Panc1 (cell line): ENCODE data around the gene IL11RA. TPM values are rescaled to one million over a fixed set of nuclear protein-coding genes. Genes with fewer than 3 reads are reported as not detected.
A peak's percentile ranks its signal among the peaks of the same experiment; 100 is the strongest.

Experiments
- ATAC-seq: fragments of 200-7000 bp; cut with Tn5 transposase; 2 replicates; pipeline ENCODE4 v1.9.1; 2020; ENCODE audit warnings: mild to moderate bottlenecking, moderate library complexity
- BruUV-seq: library from RNA; stranded (reverse); fragments of 400-500 nt; replicated peaks from 2 replicates; lab custom pipeline; 2021; lab: Mats Ljungman, UMichigan
- CTCF ChIA-PET: fragments of 300-600 bp; sonication (Branson Sonifier 250); formaldehyde crosslinking; loops from one replicate; lab custom pipeline; 2022; ENCODE audit warnings: antibody characterized with exemption; lab: Charles Lee
- POLR2A ChIA-PET: fragments of 300-600 bp; sonication (Branson Sonifier 250); formaldehyde crosslinking; loops from one replicate; lab custom pipeline; 2022; ENCODE audit warnings: antibody characterized with exemption; lab: Charles Lee
- DNase-seq: peaks from one replicate; pipeline ENCODE4 v3.0.0-alpha.2; 2010; ENCODE audit warnings: low read depth, low spot score
- H3K27ac ChIP-seq: 2 replicates; pipeline ENCODE4 v1.5.1; 2011; ENCODE audit warnings: mild to moderate bottlenecking, low read length, inconsistent platforms
- H3K27me3 ChIP-seq: fragments of 200-500 bp; sonication (Bioruptor generic); 2 replicates; pipeline ENCODE4 v1.6.0; 2014; ENCODE audit warnings: low read length, inconsistent platforms; ENCODE audit not compliant: control insufficient read depth, insufficient read depth
- H3K36me3 ChIP-seq: fragments of 200-500 bp; sonication (Bioruptor generic); 2 replicates; pipeline ENCODE4 v1.5.1; 2014; ENCODE audit warnings: inconsistent platforms, mild to moderate bottlenecking, low read length, moderate library complexity; ENCODE audit not compliant: control insufficient read depth, insufficient read depth
- H3K4me1 ChIP-seq: 2 replicates; pipeline ENCODE4 v1.5.1; 2011; ENCODE audit warnings: inconsistent platforms, mild to moderate bottlenecking, low read length, moderate library complexity; ENCODE audit not compliant: control insufficient read depth, insufficient read depth
- H3K4me3 ChIP-seq, 2 experiments: 2 replicates each; pipeline ENCODE4 v1.5.1; 2011 to 2012; ENCODE audit warnings: low read depth in 2 of 2, low read length in 2 of 2, mild to moderate bottlenecking in 2 of 2, inconsistent platforms in 1 of 2, moderate library complexity in 1 of 2
- H3K9me3 ChIP-seq: fragments of 200-500 bp; sonication (Bioruptor generic); 2 replicates; pipeline ENCODE4 v1.5.1; 2014; ENCODE audit warnings: low read depth, mild to moderate bottlenecking, inconsistent platforms, low read length, moderate library complexity; ENCODE audit not compliant: control insufficient read depth, insufficient read depth
- CTCF ChIP-seq: fragments of 450-650 bp; IDR thresholded peaks from 2 replicates; pipeline ENCODE4 v1.5.1; 2017; ENCODE audit warnings: mild to moderate bottlenecking
- POLR2AphosphoS5 ChIP-seq: IDR thresholded peaks from 2 replicates; pipeline ENCODE4 v1.6.1; 2012; ENCODE audit warnings: mild to moderate bottlenecking, low read depth, low read length, moderate library complexity
- SIN3A ChIP-seq: IDR thresholded peaks from 2 replicates; pipeline ENCODE4 v1.6.1; 2012; ENCODE audit warnings: low read depth, mild to moderate bottlenecking, low read length, moderate library complexity, borderline replicate concordance; ENCODE audit not compliant: insufficient read depth
- TCF7L2 ChIP-seq: IDR thresholded peaks from 2 replicates; pipeline ENCODE4 v1.6.1; 2011; ENCODE audit warnings: mild to moderate bottlenecking, low read depth, low read length, inconsistent platforms
- in situ Hi-C: cut with HindIII; loops from 2 replicates; pipeline ENCODE4 v1.10.0; 2016; ENCODE audit warnings: low sequenced_read_pairs, low pct_unique_long_range_greater_than_20kb
- intact Hi-C: fragments of 100-400 bp; cut with micrococcal nuclease; formaldehyde crosslinking; loops from one replicate; pipeline ENCODE4 v1.10.0; 2022; ENCODE audit not compliant: unreplicated experiment
- total RNA-seq: library from RNA; stranded (reverse); gene quantifications from one replicate; pipeline ENCODE4 v1.2.1, GENCODE V29; 2021; ENCODE audit not compliant: unreplicated experiment
- TF ChIP-seq, protein P1 (sequence below), 2 experiments: IDR thresholded peaks; 2 replicates each; pipeline ENCODE4 v1.6.1; 2011 to 2012; ENCODE audit warnings: low read depth in 2 of 2, control low read depth in 1 of 2, low read length in 1 of 2, mild to moderate bottlenecking in 1 of 2, moderate library complexity in 1 of 2; ENCODE audit not compliant: insufficient read depth in 1 of 2

IL11RA gene
- total RNA-seq, 1 experiment from 2014 or later, result 21.6 TPM

DNA sequence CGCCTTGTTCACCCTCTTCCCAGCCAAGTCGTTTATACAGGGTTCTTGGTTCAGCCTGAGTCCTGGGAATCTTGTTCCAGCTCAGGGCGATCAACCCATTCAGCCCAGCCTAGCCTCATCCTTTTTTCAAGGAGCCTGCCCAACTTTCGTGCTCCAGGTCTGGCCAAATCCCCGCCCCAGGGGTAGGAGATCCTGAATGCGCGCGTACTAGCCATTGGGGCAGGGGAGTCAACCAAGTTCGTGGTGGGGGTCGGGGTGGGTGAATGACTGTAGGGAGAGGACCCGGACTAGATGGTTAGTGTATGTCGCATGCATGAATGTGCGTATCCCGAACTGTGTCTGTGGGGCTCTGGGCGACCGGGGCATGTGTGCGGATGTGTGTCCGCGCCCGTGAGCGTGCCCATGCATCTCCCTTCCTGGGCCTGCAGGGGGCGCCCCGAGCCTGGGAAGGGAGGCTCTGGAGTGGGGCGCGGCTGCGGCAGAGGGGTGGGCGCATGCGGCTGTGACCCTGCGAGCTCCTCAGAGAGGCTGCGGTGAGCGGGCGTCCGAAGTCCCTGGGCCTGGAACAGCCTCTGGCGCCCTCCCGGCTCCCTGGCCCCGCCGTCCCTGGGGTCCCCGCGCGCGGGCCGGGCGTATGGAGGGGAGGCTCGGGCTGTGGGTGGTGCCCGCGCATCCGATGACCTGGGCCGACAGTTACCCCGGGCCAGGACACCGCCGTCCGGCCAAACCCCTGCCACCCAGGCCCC, 49.2 kb downstream of the IL11RA start:
- POLR2A ChIA-PET, result interaction anchor here (0.6 kb wide), 1 partner anchor 177 kb away, joined by 6 read pairs; no protein-coding TSS in a partner anchor
- peak; percentile 13 for DNase-seq

DNA sequence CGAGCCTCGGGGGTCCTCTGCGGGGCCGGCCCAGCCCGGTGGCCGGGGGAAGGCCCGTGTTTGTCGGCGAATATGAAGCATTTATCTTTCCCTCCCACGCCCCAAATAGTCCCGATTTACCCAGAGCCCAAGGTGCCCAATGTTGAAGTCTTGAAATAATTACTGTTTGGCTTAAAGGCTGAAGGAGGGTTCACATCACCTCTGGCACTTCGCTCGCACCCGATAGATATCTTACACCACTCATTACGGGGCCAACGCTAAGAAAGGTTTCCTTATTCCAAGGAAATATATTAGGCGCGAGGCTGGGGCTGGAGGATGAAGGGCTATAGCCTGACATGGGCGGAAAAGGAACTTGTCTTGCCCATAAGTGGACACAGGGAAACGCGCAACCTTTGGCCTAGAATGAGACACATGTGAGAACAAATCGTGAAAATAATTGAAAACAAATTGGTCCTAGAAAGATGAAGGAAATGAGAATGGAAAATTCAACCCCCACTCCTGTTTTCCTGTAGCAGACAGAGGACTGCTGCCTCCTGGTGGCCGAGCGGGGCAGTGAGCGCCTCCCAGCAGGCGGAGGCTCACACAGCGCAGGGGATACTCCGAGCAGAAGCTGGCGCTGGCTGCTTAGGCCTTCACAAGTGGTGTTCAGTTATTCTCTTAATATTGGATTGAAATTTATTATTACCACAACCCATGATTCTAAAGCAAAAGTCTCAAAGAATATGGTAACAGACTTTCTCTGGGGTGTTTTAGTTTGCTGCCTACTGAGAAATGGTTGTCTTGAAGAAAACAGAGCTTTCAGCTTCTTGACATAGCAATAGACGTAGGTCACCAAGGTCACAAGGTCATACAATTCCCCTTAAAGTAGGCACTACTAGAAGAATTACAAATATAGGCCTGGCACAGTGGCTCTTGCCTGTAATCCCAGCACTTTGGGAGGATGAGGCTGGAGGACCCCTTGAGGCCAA, 50.1 kb downstream of the IL11RA start:
- Histone ChIP-seq H3K27ac (peak overlapping the region; percentile 49; the same call in 1 of the 2 replicates), H3K4me3 (peak overlapping the region; percentile 54 to 79), H3K4me1 (no peaks in the 10 kb centered on the region; the same call in 1 of the 2 replicates), H3K27me3 (no peaks in the 10 kb centered on the region; the same call in 1 of the 2 replicates), H3K36me3 (no peaks in the 10 kb centered on the region), H3K9me3 (no peaks in the 10 kb centered on the region)
- in situ Hi-C loops (no loop called here), intact Hi-C loops (loop anchor here (1.0 kb wide), 1 partner anchor 27 kb away; no protein-coding TSS in a partner anchor)
- POLR2A ChIA-PET, result no interaction called here
- DNase-seq, result peak; percentile 62
- CTCF ChIA-PET, result interaction anchor here (0.5 to 1.5 kb wide), 23 partner anchors 10 to 718 kb away, joined by 3 to 11 read pairs (median 4); partner anchors contain the start of gene GALT
- BruUV-seq, result no TSS peak
- ATAC-seq, result peak; percentile 93
- TF ChIP-seq, protein P1, sequence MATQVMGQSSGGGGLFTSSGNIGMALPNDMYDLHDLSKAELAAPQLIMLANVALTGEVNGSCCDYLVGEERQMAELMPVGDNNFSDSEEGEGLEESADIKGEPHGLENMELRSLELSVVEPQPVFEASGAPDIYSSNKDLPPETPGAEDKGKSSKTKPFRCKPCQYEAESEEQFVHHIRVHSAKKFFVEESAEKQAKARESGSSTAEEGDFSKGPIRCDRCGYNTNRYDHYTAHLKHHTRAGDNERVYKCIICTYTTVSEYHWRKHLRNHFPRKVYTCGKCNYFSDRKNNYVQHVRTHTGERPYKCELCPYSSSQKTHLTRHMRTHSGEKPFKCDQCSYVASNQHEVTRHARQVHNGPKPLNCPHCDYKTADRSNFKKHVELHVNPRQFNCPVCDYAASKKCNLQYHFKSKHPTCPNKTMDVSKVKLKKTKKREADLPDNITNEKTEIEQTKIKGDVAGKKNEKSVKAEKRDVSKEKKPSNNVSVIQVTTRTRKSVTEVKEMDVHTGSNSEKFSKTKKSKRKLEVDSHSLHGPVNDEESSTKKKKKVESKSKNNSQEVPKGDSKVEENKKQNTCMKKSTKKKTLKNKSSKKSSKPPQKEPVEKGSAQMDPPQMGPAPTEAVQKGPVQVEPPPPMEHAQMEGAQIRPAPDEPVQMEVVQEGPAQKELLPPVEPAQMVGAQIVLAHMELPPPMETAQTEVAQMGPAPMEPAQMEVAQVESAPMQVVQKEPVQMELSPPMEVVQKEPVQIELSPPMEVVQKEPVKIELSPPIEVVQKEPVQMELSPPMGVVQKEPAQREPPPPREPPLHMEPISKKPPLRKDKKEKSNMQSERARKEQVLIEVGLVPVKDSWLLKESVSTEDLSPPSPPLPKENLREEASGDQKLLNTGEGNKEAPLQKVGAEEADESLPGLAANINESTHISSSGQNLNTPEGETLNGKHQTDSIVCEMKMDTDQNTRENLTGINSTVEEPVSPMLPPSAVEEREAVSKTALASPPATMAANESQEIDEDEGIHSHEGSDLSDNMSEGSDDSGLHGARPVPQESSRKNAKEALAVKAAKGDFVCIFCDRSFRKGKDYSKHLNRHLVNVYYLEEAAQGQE (IDR thresholded peaks at IDR 0.05; ENCODE audit: insufficient read depth in 1 of 2, low read depth in 2 of 2, low read length in 1 of 2), result no peak
- TF ChIP-seq TCF7L2, result no peak
- peak; percentile 27; the same call in 1 of the 2 replicates for TF ChIP-seq POLR2AphosphoS5
- no peak for TF ChIP-seq SIN3A
- TF ChIP-seq CTCF, result peak; percentile 99

More for the DNA sequence above, 49.2 kb downstream of the IL11RA start:
- H3K27me3 ChIP-seq, result no peaks in the 10 kb centered on the region; the same call in 1 of the 2 replicates
- BruUV-seq, result no TSS peak
- ATAC-seq, result peak; percentile 93
- in situ Hi-C loops (no loop called here), intact Hi-C loops (no loop called here)
- H3K4me3 ChIP-seq, result peak overlapping the region; percentile 54 to 79
- no peaks in the 10 kb centered on the region for H3K36me3 ChIP-seq
- no peaks in the 10 kb centered on the region; the same call in 1 of the 2 replicates for H3K4me1 ChIP-seq
- CTCF ChIA-PET, result interaction anchor here (0.5 to 1.5 kb wide), 8 partner anchors 13 to 612 kb away, joined by 3 to 6 read pairs (median 3); no protein-coding TSS in a partner anchor
- H3K9me3 ChIP-seq, result no peaks in the 10 kb centered on the region
- no peak for TF ChIP-seq TCF7L2
- TF ChIP-seq CTCF, result peak; percentile 97
- 0 out of 2 replicates have a peak, but pooled peaks have one; percentile 30 for TF ChIP-seq SIN3A
- no peak for TF ChIP-seq POLR2AphosphoS5
- no peak overlapping the region; the same call in 1 of the 2 replicates for H3K27ac ChIP-seq
